ENCODE data around the gene KCNE3. TPM values are rescaled to one million over a fixed set of nuclear protein-coding genes. Genes with fewer than 3 reads are reported as not detected.
A peak's percentile ranks its signal among the peaks of the same experiment; 100 is the strongest.

Gene KCNE3
- 0.13 and 0.26 TPM in 2 replicates for total RNA-seq

GRCh38 chr11:74466916-74467885, at the start of gene KCNE3:
TSS of gene KCNE3 (minus strand) at chr11:74467549. CDS start at chr11:74457563, 9,986 bp downstream.
- TF ChIP-seq CTCF (IDR thresholded peaks at IDR 0.05; ENCODE audit: insufficient read depth, low read length, severe bottlenecking) = no peak
- H3K36me3 ChIP-seq (ENCODE audit: control insufficient read depth, insufficient read depth, low read length) = no peaks in the 10 kb centered on the region
- FAIRE-seq = no peak
- peaks cover 17% of the 10 kb centered on the region for H3K27me3 ChIP-seq (ENCODE audit: control insufficient read depth, insufficient read depth, low read length)
- peak within 1 kb of the TSS; percentile 33 for H3K4me3 ChIP-seq (ENCODE audit: low read depth, low read length)
- no peak for DNase-seq (ENCODE audit: low read depth)

GRCh38 chr11:74507582-74507981, 40.2 kb upstream of the KCNE3 start:
- FAIRE-seq = no peak
- no peak for TF ChIP-seq CTCF (IDR thresholded peaks at IDR 0.05; ENCODE audit: insufficient read depth, low read length, severe bottlenecking)

GRCh38 chr11:74506823-74507222, 39.5 kb upstream of the KCNE3 start:
- Histone ChIP-seq H3K4me3 (ENCODE audit: low read depth, low read length) (no peak overlapping the region), H3K27me3 (ENCODE audit: control insufficient read depth, insufficient read depth, low read length) (no peaks in the 10 kb centered on the region), H3K36me3 (ENCODE audit: control insufficient read depth, insufficient read depth, low read length) (no peaks in the 10 kb centered on the region)
- TF ChIP-seq CTCF (IDR thresholded peaks at IDR 0.05; ENCODE audit: insufficient read depth, low read length, severe bottlenecking) = no peak
- no peak for DNase-seq (ENCODE audit: low read depth)
- no peak for FAIRE-seq

More at GRCh38 chr11:74507582-74507981, 40.2 kb upstream of the KCNE3 start:
- Histone ChIP-seq H3K36me3 (ENCODE audit: control insufficient read depth, insufficient read depth, low read length) (no peaks in the 10 kb centered on the region), H3K4me3 (ENCODE audit: low read depth, low read length) (no peak overlapping the region), H3K27me3 (ENCODE audit: control insufficient read depth, insufficient read depth, low read length) (no peaks in the 10 kb centered on the region)
- no peak for DNase-seq (ENCODE audit: low read depth)

GRCh38 chr11:74505911-74506310, 38.6 kb upstream of the KCNE3 start:
- Histone ChIP-seq H3K4me3 (ENCODE audit: low read depth, low read length) (no peak overlapping the region), H3K27me3 (ENCODE audit: control insufficient read depth, insufficient read depth, low read length) (no peaks in the 10 kb centered on the region), H3K36me3 (ENCODE audit: control insufficient read depth, insufficient read depth, low read length) (no peaks in the 10 kb centered on the region)
- FAIRE-seq (peak; percentile 32), DNase-seq (ENCODE audit: low read depth) (no peak)
- no peak for TF ChIP-seq CTCF (IDR thresholded peaks at IDR 0.05; ENCODE audit: insufficient read depth, low read length, severe bottlenecking)

GRCh38 chr11:74504100-74504691, 36.8 kb upstream of the KCNE3 start:
- H3K27me3 ChIP-seq (ENCODE audit: control insufficient read depth, insufficient read depth, low read length) = no peaks in the 10 kb centered on the region
- FAIRE-seq = no peak
- H3K4me3 ChIP-seq (ENCODE audit: low read depth, low read length) = no peak overlapping the region
- H3K36me3 ChIP-seq (ENCODE audit: control insufficient read depth, insufficient read depth, low read length) = no peaks in the 10 kb centered on the region
- DNase-seq (ENCODE audit: low read depth) = peak; percentile 4
- no peak for TF ChIP-seq CTCF (IDR thresholded peaks at IDR 0.05; ENCODE audit: insufficient read depth, low read length, severe bottlenecking)

Measured in bronchial epithelial cell (primary cell).